GM10266 (cell line): ENCODE measurements around the gene MTHFSD.

Experiments used
- DNase-seq: peaks from one replicate; pipeline ENCODE4 v3.0.0; 2012; ENCODE audit errors: extremely low spot score
- CTCF ChIP-seq: IDR thresholded peaks from 2 replicates; pipeline ENCODE4 v1.5.1; 2012; ENCODE audit warnings: mild to moderate bottlenecking, low read depth; ENCODE audit not compliant: control insufficient read depth, insufficient read depth; ENCODE audit errors: missing control alignments

MTHFSD gene

GRCh38 chr16:86554917-86555703 is at the start of gene MTHFSD:
TSS of gene MTHFSD (minus strand) at chr16:86555235. CDS start at chr16:86555184, 51 bp downstream.
- DNase-seq = peak; percentile 97
- TF ChIP-seq CTCF = no peak

- no peak for TF ChIP-seq CTCF
- DNase-seq = peak; percentile 61
These were observed 49.6 kb upstream of the MTHFSD start for GRCh38 chr16:86604436-86605193.

- DNase-seq = no peak
- TF ChIP-seq CTCF = no peak
These were observed 47.5 kb upstream of the MTHFSD start for GRCh38 chr16:86602521-86602920.

GRCh38 chr16:86601356-86601755 is 46.3 kb upstream of the MTHFSD start:
- no peak for TF ChIP-seq CTCF
- no peak for DNase-seq

GRCh38 chr16:86598607-86599565 is 43.9 kb upstream of the MTHFSD start:
- DNase-seq = no peak
- no peak for TF ChIP-seq CTCF

GRCh38 chr16:86597880-86598606 is 43.0 kb upstream of the MTHFSD start:
- no peak for TF ChIP-seq CTCF
- DNase-seq = no peak
